GM19452 (cell line): Measurements from ENCODE around the gene STARD9.

Source experiments
- ATAC-seq: cut with Tn5 transposase; IDR thresholded peaks from one replicate; pipeline ENCODE4 v1.9.1; 2021; ENCODE audit not compliant: unreplicated experiment

The STARD9 gene

GRCh38 chr15:42726114-42726513 is 150.7 kb downstream of the STARD9 start:
- ATAC-seq = no peak

DNA sequence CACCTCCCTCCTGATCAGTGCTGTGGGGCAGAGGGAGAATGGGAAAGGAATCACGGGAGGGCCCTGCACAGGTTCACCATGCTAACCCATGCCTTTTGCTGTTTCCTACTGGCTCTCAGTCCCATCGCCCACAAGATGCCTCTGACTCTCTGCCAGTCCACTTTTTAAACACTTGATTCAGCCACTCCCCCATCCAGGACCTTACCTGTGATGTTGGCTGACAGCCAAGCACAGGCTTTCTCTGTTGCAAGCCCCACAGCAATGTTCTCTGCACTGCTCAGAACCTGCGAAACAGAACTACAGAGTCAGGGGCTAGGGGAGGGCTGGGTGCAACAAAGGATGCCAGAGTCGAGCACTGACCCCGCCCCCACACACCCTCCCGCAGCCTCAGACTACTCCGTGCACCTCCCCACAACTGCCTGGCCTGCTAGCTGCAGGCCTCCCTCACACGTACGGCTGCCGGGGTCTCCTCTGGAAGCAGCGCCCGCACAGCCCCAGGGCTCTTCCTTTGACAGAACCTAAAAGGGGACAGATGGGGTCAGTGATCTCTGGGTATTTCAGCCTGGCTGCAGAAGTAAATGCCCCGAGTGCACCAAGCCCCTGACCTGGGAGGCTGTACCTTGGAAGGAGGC is 152.5 kb downstream of the STARD9 start:
- ATAC-seq = no peak

DNA sequence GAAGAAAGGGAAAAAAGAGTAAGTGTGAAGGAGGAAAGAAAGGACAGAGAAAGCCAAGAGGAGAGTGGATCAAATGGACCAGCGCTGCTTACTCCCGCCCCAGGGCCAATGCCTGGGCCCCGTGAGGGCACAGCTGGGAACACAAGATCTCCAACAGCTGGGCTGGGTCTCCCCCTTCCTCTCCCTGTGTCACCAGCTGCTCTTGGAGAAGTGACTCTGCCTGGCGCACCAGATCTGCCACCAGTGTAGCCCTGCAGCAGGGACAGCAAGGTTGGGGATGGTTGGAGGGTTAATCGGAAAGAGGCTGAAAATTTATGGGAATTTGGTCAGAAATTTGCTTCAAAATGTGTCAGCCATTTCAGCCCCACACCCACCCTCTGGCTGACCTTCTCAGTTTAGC is 153.2 kb downstream of the STARD9 start:
- no peak for ATAC-seq

GRCh38 chr15:42728972-42729371 is 153.6 kb downstream of the STARD9 start:
- no peak for ATAC-seq

DNA sequence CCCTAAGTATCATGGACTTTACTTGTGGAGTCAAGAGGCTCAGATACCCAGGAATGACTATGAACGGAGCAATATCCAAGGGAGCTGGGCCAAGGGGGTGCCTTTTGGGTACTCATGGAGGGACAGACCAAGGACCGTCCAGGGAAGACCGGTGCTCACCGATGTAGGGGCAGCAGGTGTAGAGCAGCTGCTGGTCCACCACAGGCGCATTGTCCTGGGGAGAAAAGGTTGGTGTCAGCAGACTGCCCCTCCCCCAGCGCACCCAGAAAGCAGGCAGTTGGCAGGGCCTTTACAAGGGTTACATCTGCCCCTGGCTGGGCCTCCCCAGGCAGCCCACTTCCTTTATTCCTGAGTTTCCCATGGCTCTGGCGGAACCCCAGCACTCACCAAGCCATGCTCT is 154.0 kb downstream of the STARD9 start:
- no peak for ATAC-seq

DNA sequence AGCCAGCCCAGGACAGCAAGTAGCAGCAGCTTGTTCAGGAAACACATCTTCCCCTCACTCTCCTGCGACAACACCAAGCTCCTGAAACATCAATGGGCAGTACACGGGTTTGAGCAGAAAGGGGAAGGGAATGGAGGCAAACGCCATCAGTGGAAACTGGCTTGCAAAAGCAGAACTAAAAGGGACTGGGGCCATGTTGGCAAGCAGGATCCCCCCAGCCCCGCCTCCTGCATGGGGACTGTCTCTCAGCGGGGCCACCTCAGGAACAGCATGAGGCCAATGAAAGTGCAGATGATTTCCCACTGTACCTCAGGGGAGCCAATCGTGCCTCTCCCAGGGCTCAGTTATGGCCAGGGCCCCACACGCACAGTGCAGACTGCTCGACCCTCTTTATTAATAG is 154.7 kb downstream of the STARD9 start:
- ATAC-seq = no peak

- no peak for ATAC-seq
Observed at GRCh38 chr15:42730536-42730935, 155.1 kb downstream of the STARD9 start.

DNA sequence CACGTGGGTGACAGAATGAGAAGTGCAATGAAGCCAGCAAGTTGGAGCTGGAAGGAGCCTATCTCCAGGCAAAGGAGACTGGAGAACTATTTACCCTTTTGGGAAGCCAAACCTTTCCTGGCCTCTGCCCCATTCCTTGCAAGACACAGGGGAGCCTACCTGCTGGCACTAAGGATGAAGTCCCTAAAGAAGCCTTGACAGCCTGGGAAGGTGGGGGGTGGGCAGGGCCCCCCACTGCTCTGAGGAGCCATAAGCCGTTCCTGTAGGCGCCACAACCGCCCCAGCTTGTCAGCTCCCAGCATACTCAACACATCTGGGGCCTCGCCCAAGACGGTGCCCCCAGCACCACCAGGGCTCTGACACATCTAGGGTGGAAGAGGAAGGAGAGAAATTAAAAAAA is 156.1 kb downstream of the STARD9 start:
- ATAC-seq = no peak

GRCh38 chr15:42732095-42732827 is 156.9 kb downstream of the STARD9 start:
- no peak for ATAC-seq

GRCh38 chr15:42733027-42733426 is 157.6 kb downstream of the STARD9 start:
- ATAC-seq = no peak

DNA sequence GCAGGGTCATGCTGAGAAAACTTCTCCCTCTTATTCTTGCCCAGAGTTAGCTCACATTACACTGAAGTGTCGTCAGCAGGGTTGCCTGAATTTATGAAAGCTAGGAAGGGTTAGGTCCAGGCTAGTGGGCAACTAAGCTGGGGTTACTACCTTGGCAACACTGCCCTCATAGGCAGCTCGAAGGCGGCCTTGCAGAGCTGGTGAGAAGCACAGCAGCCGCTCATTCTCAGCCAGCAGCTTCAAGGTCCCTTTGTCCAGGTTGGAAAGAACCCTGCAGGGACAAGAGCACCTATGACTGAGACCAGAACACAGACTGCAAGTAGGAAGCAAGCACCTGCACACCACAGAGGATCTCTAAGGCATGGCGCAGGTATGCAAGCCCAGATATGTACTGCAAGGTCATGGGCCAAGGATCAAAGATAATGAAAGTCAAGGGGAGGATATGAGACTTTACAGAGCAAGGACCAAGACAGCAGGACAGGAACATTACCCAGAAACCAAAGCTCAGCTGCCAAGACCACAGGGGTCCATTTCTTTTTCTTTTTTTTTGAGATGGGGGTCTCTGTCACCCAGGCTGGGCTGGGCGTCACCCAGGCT is 158.8 kb downstream of the STARD9 start:
- ATAC-seq = no peak

DNA sequence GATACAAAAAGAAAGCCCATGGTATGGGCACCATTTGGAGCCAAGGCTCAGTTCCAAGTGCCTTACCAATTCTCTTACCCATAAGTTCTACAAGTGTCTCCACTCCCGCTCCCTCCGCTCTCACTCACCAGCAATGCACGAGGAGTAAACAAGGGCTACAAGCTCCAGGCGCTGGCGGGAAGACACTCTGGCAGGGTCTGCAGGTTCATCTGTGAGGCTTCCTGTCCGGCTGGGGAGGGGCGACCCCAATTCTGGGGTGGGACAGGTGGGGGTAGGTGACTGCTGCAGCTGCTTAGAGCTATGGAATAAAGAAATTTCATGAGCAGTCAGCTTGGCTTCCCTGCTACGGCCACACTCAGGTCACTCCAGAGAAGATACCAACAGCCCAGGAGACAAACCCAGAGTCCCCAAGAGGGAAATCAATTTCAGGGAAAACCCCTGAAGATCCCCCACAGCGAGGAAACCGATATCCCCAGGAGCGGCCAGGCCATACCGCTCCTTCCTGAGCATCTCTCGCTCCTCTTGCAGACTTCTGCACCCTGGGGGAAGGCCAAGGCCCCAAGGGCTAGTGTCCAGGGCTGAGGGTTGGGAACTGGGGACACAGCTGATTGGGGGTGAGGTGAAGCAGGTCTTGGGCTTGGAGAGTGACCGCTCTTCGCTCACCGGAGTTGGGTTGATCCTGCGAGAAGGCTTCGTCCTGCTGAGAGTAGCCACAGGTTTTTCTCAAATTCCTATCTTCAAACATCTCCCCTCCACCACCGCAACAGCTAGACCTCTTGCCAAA is 160.2 kb downstream of the STARD9 start:
- no peak for ATAC-seq

DNA sequence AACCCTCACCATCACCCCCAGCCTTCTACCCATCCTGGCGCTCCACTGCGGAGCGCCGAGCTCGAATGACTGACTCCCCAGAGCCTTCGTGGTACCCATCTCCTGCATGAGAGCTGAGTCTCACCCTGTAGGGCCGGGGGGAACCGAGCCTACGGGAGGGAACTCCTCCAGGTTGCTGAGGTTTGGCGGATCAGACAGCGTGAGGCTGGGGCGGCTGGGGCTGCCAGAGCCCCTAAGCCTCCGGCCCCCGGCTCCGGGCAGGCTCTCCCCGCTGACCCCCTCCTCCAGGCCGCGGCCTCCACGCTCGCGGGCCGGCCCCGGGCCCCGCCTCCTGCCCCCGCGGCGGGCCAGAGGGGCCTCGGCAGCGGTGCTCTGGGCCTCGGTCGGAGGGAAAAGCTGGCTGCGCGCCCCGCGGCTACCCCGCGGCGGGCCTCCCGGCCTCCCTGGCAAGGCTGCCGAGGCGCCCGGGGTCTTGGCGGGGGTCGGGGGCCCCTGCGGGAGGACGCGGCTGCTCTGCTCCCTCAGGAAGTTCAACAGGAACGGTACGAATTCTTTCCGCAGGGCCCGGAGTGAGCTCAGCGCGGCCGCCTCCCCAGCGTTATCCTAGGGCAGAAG is 160.9 kb downstream of the STARD9 start:
- peak; percentile 18 for ATAC-seq

GRCh38 chr15:42736793-42737528 is 161.6 kb downstream of the STARD9 start, which contains the start of gene CDAN1:
Gene CDAN1, minus strand, starts transcription at chr15:42737128. Its CDS starts 26 bp downstream, at chr15:42737102.
- ATAC-seq = peak; percentile 77

- no peak for ATAC-seq
Observed at GRCh38 chr15:42737529-42738328, 162.3 kb downstream of the STARD9 start.

GRCh38 chr15:42741710-42742109 is 166.3 kb downstream of the STARD9 start:
- no peak for ATAC-seq

GRCh38 chr15:42742149-42742548 is 166.7 kb downstream of the STARD9 start:
- ATAC-seq = no peak

- ATAC-seq = no peak
Observed at GRCh38 chr15:42744195-42744594, 168.8 kb downstream of the STARD9 start.

DNA sequence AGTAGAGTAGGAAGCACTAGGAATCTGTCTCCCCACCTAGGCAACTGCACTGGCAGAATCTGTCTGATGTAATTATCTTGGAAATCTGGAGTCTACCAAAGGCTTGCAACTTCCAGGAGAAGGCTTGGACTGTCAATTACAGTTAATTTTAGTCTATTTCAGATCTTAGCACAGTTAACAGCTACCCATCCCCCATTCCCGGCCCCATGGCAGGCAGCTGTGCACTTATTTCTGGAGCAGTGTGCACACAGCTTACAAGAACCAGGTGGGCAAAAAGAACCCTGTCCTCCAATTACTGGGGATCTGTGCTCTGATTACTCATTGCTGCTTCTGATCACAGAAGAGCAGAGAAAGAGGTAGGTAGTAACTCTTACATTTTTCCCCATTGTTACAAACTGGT is 173.9 kb downstream of the STARD9 start:
- ATAC-seq = no peak

DNA sequence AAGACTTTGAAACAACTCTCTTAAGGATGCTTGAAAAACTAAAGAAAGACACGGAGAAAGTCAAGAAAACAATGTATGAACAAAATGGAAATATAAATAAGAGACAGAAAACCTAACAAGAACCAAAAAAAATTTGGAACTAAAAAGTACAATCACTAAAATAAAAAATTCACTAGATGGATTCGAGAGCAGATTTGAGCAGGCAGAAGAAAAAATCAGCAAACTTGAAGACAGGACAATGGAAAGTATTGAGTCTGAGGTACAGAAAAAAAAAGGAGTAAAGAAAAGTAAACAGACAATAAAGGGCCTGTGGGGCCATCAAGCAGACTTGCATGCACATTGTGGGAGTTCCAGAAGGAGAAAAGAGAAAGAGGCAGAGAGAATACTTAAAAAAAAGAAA is 174.9 kb downstream of the STARD9 start:
- ATAC-seq = no peak
